ENCODE data around the gene ZNF418.
"Not testable (repeated sequence)": the region's sequence is repeated elsewhere in the genome, so short reads cannot be mapped to it uniquely, and the experiment has no call there.

ZNF418 gene

GRCh38 chr19:57947419-57948134 lies 12.4 kb upstream of the ZNF418 start, which contains the start of gene ZNF256:
Gene ZNF256, minus strand, starts transcription at chr19:57947706. Its CDS starts 232 bp downstream, at chr19:57947474.
- Histone ChIP-seq H3K36me3 (ENCODE audit: insufficient read depth, low read length) (peaks cover 17% of the 10 kb centered on the region), H3K9me3 (ENCODE audit: low read depth, low read length) (peaks cover 11% of the 10 kb centered on the region), H3K9ac (ENCODE audit: insufficient read length) (peak within 1 kb of the TSS; percentile 90), H3K4me3 (peak within 1 kb of the TSS; percentile 85), H3K27ac (peak within 1 kb of the TSS; percentile 33; the same call in 1 of the 2 replicates)
- TF ChIP-seq EZH2 (IDR thresholded peaks at IDR 0.05) (no peak), POLR2AphosphoS5 (IDR thresholded peaks at IDR 0.05; ENCODE audit: borderline replicate concordance, low read depth, low read length) (peak; percentile 59), FOXP2 (optimal IDR thresholded peaks at IDR 0.05; ENCODE audit: control extremely low read depth, extremely low read length, insufficient read depth) (no peak)
- peak; percentile 74 for DNase-seq (ENCODE audit: low read depth, low spot score)

DNA sequence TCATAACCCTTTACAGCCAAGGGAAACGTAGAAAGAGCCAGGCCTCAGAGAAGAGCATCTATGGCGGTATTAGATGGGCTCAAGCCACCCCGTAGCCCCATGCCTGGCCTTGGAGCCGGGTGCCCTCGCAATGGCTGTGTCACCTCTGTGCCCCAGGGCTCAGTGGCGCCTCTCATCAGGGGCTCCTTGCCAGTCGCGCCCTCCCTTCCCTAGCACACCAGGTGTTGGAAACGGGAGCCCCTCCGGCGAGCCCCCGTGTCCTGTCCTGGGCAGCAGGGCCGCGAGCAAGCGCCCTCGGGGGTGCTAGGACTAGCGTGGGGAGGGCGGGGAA lies 11.9 kb upstream of the ZNF418 start:
- Histone ChIP-seq H3K36me3 (ENCODE audit: insufficient read depth, low read length) (peaks cover 22% of the 10 kb centered on the region), H3K27ac (0 out of 2 replicates have a peak overlapping the region, but pooled peaks have one; percentile 33), H3K9me3 (ENCODE audit: low read depth, low read length) (peaks cover 16% of the 10 kb centered on the region), H3K4me3 (peak overlapping the region; percentile 85), H3K9ac (ENCODE audit: insufficient read length) (peak overlapping the region; percentile 90)
- no peak for DNase-seq (ENCODE audit: low read depth, low spot score)
- TF ChIP-seq EZH2 (IDR thresholded peaks at IDR 0.05) (no peak), FOXP2 (optimal IDR thresholded peaks at IDR 0.05; ENCODE audit: control extremely low read depth, extremely low read length, insufficient read depth) (no peak), POLR2AphosphoS5 (IDR thresholded peaks at IDR 0.05; ENCODE audit: borderline replicate concordance, low read depth, low read length) (no peak)

DNA sequence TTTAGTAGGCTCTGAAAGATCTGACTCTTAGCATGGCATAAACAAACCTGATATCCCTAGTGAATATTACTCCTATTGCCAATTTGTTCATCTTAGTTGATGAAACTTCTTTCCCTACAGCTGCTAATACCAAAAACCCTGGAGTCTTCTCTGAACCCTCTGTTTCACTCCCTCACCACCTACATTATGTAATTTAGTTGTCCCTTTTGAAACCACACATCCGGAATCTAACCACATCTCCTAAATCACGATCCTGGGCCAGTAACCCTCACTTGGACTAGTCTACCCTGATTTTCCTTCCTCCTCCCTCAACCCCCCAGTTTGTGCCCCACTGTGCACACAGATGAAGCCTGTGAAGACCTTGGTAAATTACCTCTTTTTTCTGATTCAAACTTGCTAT lies 11.1 kb upstream of the ZNF418 start:
- Histone ChIP-seq H3K9me3 (ENCODE audit: low read depth, low read length) (peaks cover 22% of the 10 kb centered on the region), H3K9ac (ENCODE audit: insufficient read length) (no peak overlapping the region), H3K27ac (no peak overlapping the region), H3K4me3 (peak overlapping the region; percentile 85), H3K36me3 (ENCODE audit: insufficient read depth, low read length) (peaks cover 29% of the 10 kb centered on the region)
- no peak for DNase-seq (ENCODE audit: low read depth, low spot score)
- TF ChIP-seq FOXP2 (optimal IDR thresholded peaks at IDR 0.05; ENCODE audit: control extremely low read depth, extremely low read length, insufficient read depth) (no peak), EZH2 (IDR thresholded peaks at IDR 0.05) (no peak), POLR2AphosphoS5 (IDR thresholded peaks at IDR 0.05; ENCODE audit: borderline replicate concordance, low read depth, low read length) (no peak)

DNA sequence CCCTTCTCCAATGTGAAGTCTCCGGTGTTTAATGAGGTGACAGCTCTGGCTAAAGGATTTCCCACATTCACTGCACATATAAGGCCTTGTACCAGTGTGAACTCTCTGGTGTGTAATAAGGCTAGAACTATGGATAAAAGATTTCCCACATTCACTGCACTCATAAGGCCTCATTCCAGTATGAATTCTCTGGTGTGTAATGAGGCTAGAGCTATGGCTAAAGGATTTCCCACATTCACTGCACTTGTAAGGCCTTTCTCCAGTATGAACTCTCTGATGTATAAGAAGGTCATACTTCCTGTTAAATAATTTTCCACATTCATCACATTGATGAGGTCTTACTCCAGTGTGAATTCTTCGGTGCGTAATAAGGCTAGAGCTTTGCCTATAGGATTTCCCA lies 6.4 kb upstream of the ZNF418 start:
- DNase-seq (ENCODE audit: low read depth, low spot score): no peak
- no peak overlapping the region for H3K27ac ChIP-seq
- no peak overlapping the region for H3K9ac ChIP-seq (ENCODE audit: insufficient read length)
- TF ChIP-seq FOXP2 (optimal IDR thresholded peaks at IDR 0.05; ENCODE audit: control extremely low read depth, extremely low read length, insufficient read depth): no peak
- no peak for TF ChIP-seq POLR2AphosphoS5 (IDR thresholded peaks at IDR 0.05; ENCODE audit: borderline replicate concordance, low read depth, low read length)
- no peak for TF ChIP-seq EZH2 (IDR thresholded peaks at IDR 0.05)
- H3K36me3 ChIP-seq (ENCODE audit: insufficient read depth, low read length): peaks cover 45% of the 10 kb centered on the region
- H3K9me3 ChIP-seq (ENCODE audit: low read depth, low read length): peaks cover 20% of the 10 kb centered on the region
- no peak overlapping the region for H3K4me3 ChIP-seq

- no peaks in the 10 kb centered on the region; the same call in 1 of the 2 replicates for H3K9me3 ChIP-seq (ENCODE audit: low read depth, low read length)
Observed at GRCh38 chr19:57935731-57936130, 529 bp upstream of the ZNF418 start.

DNA sequence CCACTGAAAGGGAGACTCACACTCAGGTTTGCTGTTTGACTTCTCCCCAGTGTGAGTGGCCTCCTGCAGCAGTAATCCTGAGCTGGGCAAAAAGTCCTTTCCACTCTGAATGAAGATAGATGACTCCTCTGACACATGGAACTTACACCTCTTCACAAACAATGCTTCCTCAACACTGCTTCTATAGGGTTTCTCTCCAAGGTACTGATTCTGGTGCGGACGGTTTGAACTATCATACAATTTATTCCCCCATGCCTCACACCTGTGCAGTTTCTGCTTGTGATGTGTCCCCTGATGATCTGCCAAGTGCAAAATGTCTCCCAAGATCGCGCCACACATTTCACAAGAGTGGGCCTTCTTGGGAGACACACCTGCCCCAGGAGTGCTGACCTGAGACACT lies 7.6 kb downstream of the ZNF418 start:
- Histone ChIP-seq H3K36me3 (ENCODE audit: insufficient read depth, low read length) (peaks cover 11% of the 10 kb centered on the region; the same call in 1 of the 2 replicates), H3K9me3 (ENCODE audit: low read depth, low read length) (no peaks in the 10 kb centered on the region), H3K27ac (no peak overlapping the region), H3K4me3 (no peak overlapping the region), H3K9ac (ENCODE audit: insufficient read length) (no peak overlapping the region)
- no peak for DNase-seq (ENCODE audit: low read depth, low spot score)
- TF ChIP-seq POLR2AphosphoS5 (IDR thresholded peaks at IDR 0.05; ENCODE audit: borderline replicate concordance, low read depth, low read length) (no peak), EZH2 (IDR thresholded peaks at IDR 0.05) (no peak), FOXP2 (optimal IDR thresholded peaks at IDR 0.05; ENCODE audit: control extremely low read depth, extremely low read length, insufficient read depth) (no peak)

More at GRCh38 chr19:57935731-57936130, 529 bp upstream of the ZNF418 start:
- TF ChIP-seq EZH2 (IDR thresholded peaks at IDR 0.05) (no peak), FOXP2 (optimal IDR thresholded peaks at IDR 0.05; ENCODE audit: control extremely low read depth, extremely low read length, insufficient read depth) (no peak), POLR2AphosphoS5 (IDR thresholded peaks at IDR 0.05; ENCODE audit: borderline replicate concordance, low read depth, low read length) (no peak)
- Histone ChIP-seq H3K27ac (no peak overlapping the region), H3K36me3 (ENCODE audit: insufficient read depth, low read length) (peaks cover 10% of the 10 kb centered on the region), H3K4me3 (no peak overlapping the region), H3K9ac (ENCODE audit: insufficient read length) (no peak overlapping the region)
- no peak for DNase-seq (ENCODE audit: low read depth, low spot score)

DNA sequence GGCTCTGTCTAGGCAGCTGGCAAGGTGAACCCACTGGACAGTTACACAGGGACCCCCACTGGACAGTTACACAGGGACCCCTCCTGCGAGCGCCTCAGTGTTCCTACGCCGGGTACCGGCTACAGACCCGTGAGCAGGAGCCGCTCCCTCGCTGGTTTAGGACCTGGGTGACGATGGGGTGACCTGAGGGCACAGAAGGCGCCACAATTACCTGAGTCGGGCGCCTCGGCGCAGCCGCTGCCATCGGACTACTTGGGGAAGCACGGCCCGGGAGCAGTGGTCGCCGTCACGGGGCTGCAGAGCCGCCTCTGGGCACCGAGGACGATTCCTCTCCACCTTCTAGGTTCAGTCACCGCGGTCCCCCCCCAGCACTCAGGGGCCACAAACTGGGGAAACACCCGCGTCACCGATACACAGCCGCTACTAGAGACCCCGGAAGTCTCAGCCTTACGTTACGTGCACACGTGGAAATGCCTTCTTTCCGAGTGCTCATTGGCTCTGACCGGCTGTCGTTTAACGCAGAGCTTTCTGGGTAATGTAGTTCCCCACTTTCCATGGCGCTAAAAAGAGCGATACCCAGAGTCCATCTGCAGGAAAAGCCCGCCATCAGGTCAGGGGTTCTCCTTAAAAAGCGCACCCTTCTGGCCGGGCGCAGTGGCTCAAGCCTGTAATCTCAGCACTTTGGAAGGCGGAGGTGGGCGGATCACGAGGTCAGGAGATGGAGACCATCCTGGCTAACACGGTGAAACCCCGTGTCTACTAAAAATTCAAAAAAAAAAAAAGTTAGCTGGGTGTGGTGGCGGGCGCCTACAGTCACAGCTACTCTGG lies 18.8 kb downstream of the ZNF418 start, which contains the start of gene ZNF417:
Gene ZNF417, minus strand, starts transcription at position 425 of the 828 bp plus-strand sequence. Its CDS starts 181 bp downstream, at position 244.
- H3K27ac ChIP-seq; H3K9me3 ChIP-seq (ENCODE audit: low read depth, low read length): not testable (repeated sequence)
- H3K4me3 ChIP-seq: peak within 1 kb of the TSS; percentile 87
- H3K9ac ChIP-seq (ENCODE audit: insufficient read length): peak within 1 kb of the TSS; percentile 94
- peak; percentile 60; the same call in 1 of the 2 replicates for TF ChIP-seq POLR2AphosphoS5 (IDR thresholded peaks at IDR 0.05; ENCODE audit: borderline replicate concordance, low read depth, low read length)
- peaks cover 23% of the 10 kb centered on the region; the same call in 1 of the 2 replicates for H3K36me3 ChIP-seq (ENCODE audit: insufficient read depth, low read length)
- peak; percentile 73 for DNase-seq (ENCODE audit: low read depth, low spot score)

DNA sequence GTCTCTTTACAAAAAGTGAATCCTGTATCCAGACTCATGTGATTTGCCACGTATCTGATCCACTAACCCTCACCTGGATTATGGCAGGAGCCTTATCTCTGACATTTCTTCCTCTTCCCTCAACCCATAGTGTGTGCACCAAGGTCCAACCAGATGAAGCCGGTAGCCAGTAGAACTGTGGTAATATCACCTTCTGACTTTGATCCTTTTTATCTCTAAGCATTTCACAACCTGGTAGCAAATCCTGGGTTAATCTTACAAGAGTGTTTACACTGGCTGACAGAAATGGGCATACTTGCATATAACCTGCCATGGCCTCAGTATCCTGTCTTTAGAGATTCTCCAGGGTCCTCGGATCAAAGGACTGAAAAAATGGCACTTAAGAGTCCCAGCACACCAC lies 20.7 kb downstream of the ZNF418 start:
- Histone ChIP-seq H3K36me3 (ENCODE audit: insufficient read depth, low read length) (peaks cover 33% of the 10 kb centered on the region), H3K9ac (ENCODE audit: insufficient read length) (no peak overlapping the region), H3K4me3 (no peak overlapping the region), H3K27ac (no peak overlapping the region), H3K9me3 (ENCODE audit: low read depth, low read length) (0 out of 2 replicates have a peak, but pooled peaks cover 4% of the 10 kb centered on the region)
- no peak for TF ChIP-seq POLR2AphosphoS5 (IDR thresholded peaks at IDR 0.05; ENCODE audit: borderline replicate concordance, low read depth, low read length)
- TF ChIP-seq EZH2 (IDR thresholded peaks at IDR 0.05): no peak
- no peak for TF ChIP-seq FOXP2 (optimal IDR thresholded peaks at IDR 0.05; ENCODE audit: control extremely low read depth, extremely low read length, insufficient read depth)
- DNase-seq (ENCODE audit: low read depth, low spot score): no peak
